HepG2 (cell line): ENCODE data around the gene SDHAF3. TPM values are rescaled to one million over a fixed set of nuclear protein-coding genes. Genes with fewer than 3 reads are reported as not detected.

ENCODE experiments used
- ATF2 ChIP-seq: sonication (generic); formaldehyde crosslinking; IDR thresholded peaks from 2 replicates; pipeline ENCODE4 v1.4.0; 2020; ENCODE audit warnings: missing genetic modification reagents
- CBX5 ChIP-seq: sonication (generic); formaldehyde crosslinking; IDR thresholded peaks from 2 replicates; pipeline ENCODE4 v1.4.0; 2020; ENCODE audit warnings: missing genetic modification reagents, borderline replicate concordance
- ERF ChIP-seq: IDR thresholded peaks from 2 replicates; pipeline ENCODE4 v1.6.1; 2018; ENCODE audit warnings: missing biosample characterization, missing genetic modification reagents
- FIP1L1 ChIP-seq: fragments of 200-400 bp; formaldehyde crosslinking; IDR thresholded peaks from 2 replicates; pipeline ENCODE4 v1.6.1; 2018; ENCODE audit warnings: low read depth, mild to moderate bottlenecking, low read length, moderate library complexity, borderline replicate concordance; ENCODE audit not compliant: insufficient read depth
- HNRNPLL ChIP-seq: fragments of 200-400 bp; formaldehyde crosslinking; IDR thresholded peaks from 2 replicates; pipeline ENCODE4 v1.6.1; 2017; ENCODE audit warnings: mild to moderate bottlenecking, low read depth, low read length; ENCODE audit not compliant: poor library complexity, severe bottlenecking
- KDM5A ChIP-seq: fragments of 200-600 bp; sonication (generic); IDR thresholded peaks from 2 replicates; pipeline ENCODE4 v1.7.0; 2018; ENCODE audit warnings: antibody characterized with exemption, mild to moderate bottlenecking, low read length, borderline replicate concordance
- KLF16 ChIP-seq, 2 experiments: sonication (generic) in 1 of 2; formaldehyde crosslinking in 1 of 2; IDR thresholded peaks; 2 replicates each; pipeline versions ENCODE4 v1.6.1 to v1.8.0; 2016 to 2023; ENCODE audit warnings: missing genetic modification reagents in 2 of 2, missing compliant biosample characterization in 1 of 2
- MEIS1 ChIP-seq: sonication (generic); formaldehyde crosslinking; IDR thresholded peaks from 2 replicates; pipeline ENCODE4 v1.9.0; 2021; ENCODE audit warnings: mild to moderate bottlenecking, missing genetic modification reagents, moderate library complexity, borderline replicate concordance
- MNT ChIP-seq: fragments of 450-650 bp; IDR thresholded peaks from 2 replicates; pipeline ENCODE4 v1.6.1; 2016
- ONECUT2 ChIP-seq: sonication (generic); formaldehyde crosslinking; IDR thresholded peaks from 2 replicates; pipeline ENCODE4 v1.4.0; 2020; ENCODE audit warnings: missing genetic modification reagents
- RARA ChIP-seq: IDR thresholded peaks from 2 replicates; pipeline ENCODE4 v1.6.1; 2016; ENCODE audit warnings: missing genetic modification reagents, missing compliant biosample characterization
- RBAK ChIP-seq: sonication (generic); formaldehyde crosslinking; IDR thresholded peaks from 2 replicates; pipeline ENCODE4 v1.5.1; 2020; ENCODE audit warnings: mild to moderate bottlenecking, missing genetic modification reagents
- RFX3 ChIP-seq: IDR thresholded peaks from 2 replicates; pipeline ENCODE4 v1.6.1; 2016; ENCODE audit warnings: missing biosample characterization, missing genetic modification reagents
- SNRNP70 ChIP-seq: fragments of 200-400 bp; formaldehyde crosslinking; IDR thresholded peaks from 2 replicates; pipeline ENCODE4 v1.6.1; 2017; ENCODE audit warnings: mild to moderate bottlenecking, low read depth, low read length, moderate library complexity
- TBL1XR1 ChIP-seq: fragments of 150-350 bp; IDR thresholded peaks from 2 replicates; pipeline ENCODE4 v1.6.1; 2014; ENCODE audit warnings: borderline replicate concordance, low read length; ENCODE audit not compliant: partially characterized antibody
- THAP9 ChIP-seq: sonication (generic); formaldehyde crosslinking; IDR thresholded peaks from 2 replicates; pipeline ENCODE4; 2020; ENCODE audit warnings: missing genetic modification reagents, mild to moderate bottlenecking, borderline replicate concordance
- ZBTB49 ChIP-seq: sonication (generic); formaldehyde crosslinking; IDR thresholded peaks from 2 replicates; pipeline ENCODE4 v1.4.0; 2020; ENCODE audit warnings: missing genetic modification reagents, borderline replicate concordance
- ZMAT3 ChIP-seq: sonication (generic); formaldehyde crosslinking; conservative IDR thresholded peaks from 2 replicates; pipeline ENCODE4 v1.7.0; 2021; ENCODE audit warnings: missing genetic modification reagents
- ZNF549 ChIP-seq: sonication (generic); formaldehyde crosslinking; IDR thresholded peaks from 2 replicates; pipeline ENCODE4 v1.5.0; 2020; ENCODE audit warnings: missing genetic modification reagents
- ZNF747 ChIP-seq: sonication (generic); formaldehyde crosslinking; IDR thresholded peaks from 2 replicates; pipeline ENCODE4 v1.8.1; 2023; ENCODE audit warnings: missing genetic modification reagents, mild to moderate bottlenecking, borderline replicate concordance
- polyA plus RNA-seq, 8 experiments: library from polyadenylated mRNA; depleted of rRNA in 3 of 8; stranded (reverse) in 7 of 8; unstranded in 1 of 8; fragments of >200 nt; fragmentation: Illumina TruSeq in 4 of 8; extraction: Trizol in 4 of 8; gene quantifications; 2 replicates each; pipeline versions ENCODE4 v1.2.1 to v1.2.3, GENCODE V29; 2011 to 2016; ENCODE audit warnings: low read depth in 4 of 8, missing spikeins in 1 of 8, mixed read lengths in 1 of 8; ENCODE audit not compliant: insufficient read depth in 1 of 8
- total RNA-seq, 5 experiments: library from RNA; depleted of rRNA; stranded (reverse); fragments of >200 nt; fragmentation: Illumina TruSeq; extraction: Trizol; gene quantifications; 2 replicates each; pipeline ENCODE4 v1.2.3, GENCODE V29; 2016; ENCODE audit warnings: low read depth in 1 of 5

Gene SDHAF3
- total and polyA plus RNA-seq, 2 of the 13 experiments (the other 11 are each of a cell fraction or from before 2014, with no cell fraction given): 15.2 to 32.6 TPM

GRCh38 chr7:97117372-97118188 lies at the start of gene SDHAF3 (continued):
- TF ChIP-seq RFX3 (CRISPR knock-in tag): no peak
- peak; percentile 53; the same call in 1 of the 2 replicates for TF ChIP-seq RBAK
- no peak for TF ChIP-seq ZBTB49 (CRISPR knock-in tag)
- TF ChIP-seq ZMAT3 (CRISPR knock-in tag): peak; percentile 86
- TF ChIP-seq RARA (CRISPR knock-in tag): peak; percentile 47
- TF ChIP-seq ONECUT2 (CRISPR knock-in tag): 0 out of 2 replicates have a peak, but pooled peaks have one; percentile 16
- TF ChIP-seq MEIS1: peak; percentile 70; the same call in 1 of the 2 replicates
- TF ChIP-seq THAP9: peak; percentile 93; the same call in 1 of the 2 replicates
- TF ChIP-seq SNRNP70: no peak
- TF ChIP-seq ATF2 (CRISPR knock-in tag): peak; percentile 68
- TF ChIP-seq FIP1L1: no peak
- peak in 1 of 2 experiments; percentile 96; a peak in 2 of 4 replicates for TF ChIP-seq KLF16 (CRISPR knock-in tag; IDR thresholded peaks at IDR 0.05)
- peak; percentile 98 for TF ChIP-seq CBX5 (CRISPR knock-in tag)
- 0 out of 2 replicates have a peak, but pooled peaks have one; percentile 27 for TF ChIP-seq ZNF747 (CRISPR knock-in tag)
- no peak for TF ChIP-seq ZNF549 (CRISPR knock-in tag)
- peak; percentile 50; the same call in 1 of the 2 replicates for TF ChIP-seq MNT
- TF ChIP-seq KDM5A: peak; percentile 57; the same call in 1 of the 2 replicates
- TF ChIP-seq HNRNPLL: peak; percentile 96
- peak; percentile 45 for TF ChIP-seq TBL1XR1
- peak; percentile 73 for TF ChIP-seq ERF (CRISPR knock-in tag)
